ENCODE measurements around the gene BECN2.

The BECN2 gene

DNA sequence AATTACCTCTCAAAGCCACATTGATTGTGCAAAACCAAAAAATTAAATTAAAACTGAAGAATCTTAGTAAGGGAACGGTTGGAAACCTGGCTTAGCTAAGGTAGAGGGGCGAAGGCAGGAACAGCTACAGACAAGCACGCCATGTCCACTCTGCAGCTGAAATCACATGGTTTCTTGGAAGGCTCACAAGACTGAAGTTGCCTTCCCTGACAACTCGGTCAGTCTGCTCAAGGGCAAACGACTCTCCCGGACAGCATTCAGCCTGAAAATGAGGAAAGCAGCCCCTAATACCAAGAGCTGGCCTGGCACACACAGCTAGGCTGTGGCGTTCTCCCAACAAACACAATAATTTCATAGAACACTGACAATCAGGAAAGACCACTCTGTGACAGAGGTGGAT is 22.7 kb upstream of the BECN2 start:
- Histone ChIP-seq H3K9ac (ENCODE audit: low read length) (no peak overlapping the region), H3K9me2 (replicated peaks; ENCODE audit: insufficient read depth, low read length) (no peaks in the 10 kb centered on the region), H4K20me1 (ENCODE audit: low read depth, low read length) (no peaks in the 10 kb centered on the region), H3K36me3 (ENCODE audit: low read length) (no peaks in the 10 kb centered on the region), H2AFZ (ENCODE audit: low read depth, low read length, severe bottlenecking) (no peak overlapping the region), H3K4me2 (ENCODE audit: low read depth, low read length, poor library complexity, severe bottlenecking) (no peak overlapping the region), H3K27me3 (ENCODE audit: low read length) (no peaks in the 10 kb centered on the region), H3K27ac (ENCODE audit: low read depth, low read length) (no peak overlapping the region), H3K9me3 (ENCODE audit: insufficient read depth, low read length) (no peaks in the 10 kb centered on the region), H3K4me3 (ENCODE audit: insufficient read depth, low read length, poor library complexity, severe bottlenecking) (no peak overlapping the region), H3F3A (ENCODE audit: insufficient read depth) (no peaks in the 10 kb centered on the region), H3K79me2 (ENCODE audit: insufficient read depth, low read length) (no peaks in the 10 kb centered on the region)
- TF ChIP-seq EZH2phosphoT487 (conservative IDR thresholded peaks at IDR 0.05; ENCODE audit: low read length) (no peak), CTCF (IDR thresholded peaks at IDR 0.05; ENCODE audit: insufficient read depth, low read length, poor library complexity, severe bottlenecking) (no peak)

DNA sequence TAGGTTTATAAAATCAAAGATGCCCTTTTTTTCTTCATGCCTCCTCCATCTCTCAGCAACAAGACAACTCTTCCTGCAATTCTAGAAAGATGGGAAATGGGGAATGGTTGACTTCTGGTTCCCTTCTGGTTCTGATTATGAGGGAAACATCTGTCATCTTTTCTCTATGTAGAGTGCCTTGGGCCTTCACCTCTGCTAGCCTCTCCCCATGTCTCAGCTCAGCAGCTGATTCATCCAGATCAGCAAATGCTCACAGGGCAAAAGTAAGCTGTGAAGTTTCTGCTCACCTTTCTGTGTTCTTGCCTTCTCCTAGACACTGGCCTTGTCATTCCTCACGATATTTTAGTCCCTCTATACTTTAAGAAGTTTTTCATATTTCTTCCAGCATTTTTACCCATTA is 17.8 kb upstream of the BECN2 start:
- Histone ChIP-seq H3K36me3 (ENCODE audit: low read length) (no peaks in the 10 kb centered on the region), H3K79me2 (ENCODE audit: insufficient read depth, low read length) (no peaks in the 10 kb centered on the region), H3F3A (ENCODE audit: insufficient read depth) (no peaks in the 10 kb centered on the region), H3K9me2 (replicated peaks; ENCODE audit: insufficient read depth, low read length) (no peaks in the 10 kb centered on the region), H3K4me2 (ENCODE audit: low read depth, low read length, poor library complexity, severe bottlenecking) (no peak overlapping the region), H3K27me3 (ENCODE audit: low read length) (no peaks in the 10 kb centered on the region), H4K20me1 (ENCODE audit: low read depth, low read length) (no peaks in the 10 kb centered on the region), H3K4me3 (ENCODE audit: insufficient read depth, low read length, poor library complexity, severe bottlenecking) (no peak overlapping the region), H3K9me3 (ENCODE audit: insufficient read depth, low read length) (no peaks in the 10 kb centered on the region), H3K27ac (ENCODE audit: low read depth, low read length) (no peak overlapping the region), H3K9ac (ENCODE audit: low read length) (no peak overlapping the region), H2AFZ (ENCODE audit: low read depth, low read length, severe bottlenecking) (no peak overlapping the region)
- no peak for TF ChIP-seq EZH2phosphoT487 (conservative IDR thresholded peaks at IDR 0.05; ENCODE audit: low read length)

DNA sequence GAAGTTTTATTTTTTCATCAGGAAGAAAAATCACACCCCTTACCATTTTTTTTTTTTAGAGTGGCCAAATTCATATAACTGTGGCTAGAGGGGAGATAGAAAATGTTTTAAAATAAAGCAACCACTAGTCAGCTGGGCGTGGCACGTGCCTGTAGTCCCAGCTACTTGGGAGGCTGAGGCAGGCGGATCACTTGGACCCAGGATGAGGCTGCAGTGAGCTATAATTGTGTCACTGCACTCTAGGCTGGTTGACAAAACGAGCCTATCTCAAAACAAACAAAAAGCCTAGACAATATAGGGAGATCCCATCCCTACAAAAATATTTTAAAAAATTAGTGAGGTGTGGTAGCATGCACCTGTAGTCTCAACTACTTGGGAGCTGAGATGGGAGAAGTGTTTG is 14.8 kb upstream of the BECN2 start:
- H3F3A ChIP-seq (ENCODE audit: insufficient read depth) = no peaks in the 10 kb centered on the region

GRCh38 chr1:241944300-241944699 is 13.3 kb upstream of the BECN2 start:
- Histone ChIP-seq H3K27me3 (ENCODE audit: low read length) (no peaks in the 10 kb centered on the region), H3K36me3 (ENCODE audit: low read length) (no peaks in the 10 kb centered on the region), H3K4me3 (ENCODE audit: insufficient read depth, low read length, poor library complexity, severe bottlenecking) (no peak overlapping the region), H3F3A (ENCODE audit: insufficient read depth) (no peaks in the 10 kb centered on the region), H2AFZ (ENCODE audit: low read depth, low read length, severe bottlenecking) (no peak overlapping the region), H3K4me2 (ENCODE audit: low read depth, low read length, poor library complexity, severe bottlenecking) (no peak overlapping the region), H3K79me2 (ENCODE audit: insufficient read depth, low read length) (no peaks in the 10 kb centered on the region), H4K20me1 (ENCODE audit: low read depth, low read length) (no peaks in the 10 kb centered on the region), H3K9ac (ENCODE audit: low read length) (no peak overlapping the region), H3K9me2 (replicated peaks; ENCODE audit: insufficient read depth, low read length) (no peaks in the 10 kb centered on the region), H3K27ac (ENCODE audit: low read depth, low read length) (no peak overlapping the region), H3K9me3 (ENCODE audit: insufficient read depth, low read length) (no peaks in the 10 kb centered on the region)
- TF ChIP-seq EZH2phosphoT487 (conservative IDR thresholded peaks at IDR 0.05; ENCODE audit: low read length) (no peak), CTCF (IDR thresholded peaks at IDR 0.05; ENCODE audit: insufficient read depth, low read length, poor library complexity, severe bottlenecking) (no peak)

More for the DNA sequence above, 14.8 kb upstream of the BECN2 start:
- Histone ChIP-seq H3K9me3 (ENCODE audit: insufficient read depth, low read length) (no peaks in the 10 kb centered on the region), H3K79me2 (ENCODE audit: insufficient read depth, low read length) (no peaks in the 10 kb centered on the region), H3K27ac (ENCODE audit: low read depth, low read length) (no peak overlapping the region), H3K27me3 (ENCODE audit: low read length) (no peaks in the 10 kb centered on the region), H3K9me2 (replicated peaks; ENCODE audit: insufficient read depth, low read length) (no peaks in the 10 kb centered on the region), H4K20me1 (ENCODE audit: low read depth, low read length) (no peaks in the 10 kb centered on the region), H3K4me2 (ENCODE audit: low read depth, low read length, poor library complexity, severe bottlenecking) (no peak overlapping the region), H3K9ac (ENCODE audit: low read length) (no peak overlapping the region), H2AFZ (ENCODE audit: low read depth, low read length, severe bottlenecking) (no peak overlapping the region), H3K4me3 (ENCODE audit: insufficient read depth, low read length, poor library complexity, severe bottlenecking) (no peak overlapping the region), H3K36me3 (ENCODE audit: low read length) (no peaks in the 10 kb centered on the region)
- TF ChIP-seq CTCF (IDR thresholded peaks at IDR 0.05; ENCODE audit: insufficient read depth, low read length, poor library complexity, severe bottlenecking) (no peak), EZH2phosphoT487 (conservative IDR thresholded peaks at IDR 0.05; ENCODE audit: low read length) (no peak)
